H1 (cell line): ENCODE data around the gene CD300LB. TPM values are rescaled to one million over a fixed set of nuclear protein-coding genes. Genes with fewer than 3 reads are reported as not detected.

Experiments used
- polyA plus RNA-seq, 7 experiments: library from polyadenylated mRNA; depleted of rRNA in 3 of 7; stranded (reverse) in 5 of 7; unstranded in 2 of 7; fragments of >200 nt in 5 of 7; fragments of 200-250 nt in 2 of 7; gene quantifications; 1 replicate in 5 of 7; 2 replicates in 1 of 7; 4 replicates in 1 of 7; pipeline versions ENCODE4 v1.2.1 to v1.2.3, GENCODE V29; 2011 to 2013; ENCODE audit warnings: missing spikeins in 2 of 7, mixed read lengths in 2 of 7
- total RNA-seq: library from RNA; stranded (reverse); fragmentation: NEBNext Ultra II Directional; extraction: Animal tissue kit (Norgen Biotek cat#: 25700); gene quantifications from 2 replicates; pipeline ENCODE4 v1.2.1, GENCODE V29; 2021
- TF ChIP-seq, protein P1 (sequence below): fragments of 300-600 bp; sonication (generic); IDR thresholded peaks from 2 replicates; pipeline ENCODE4 v1.7.1; 2012; ENCODE audit warnings: low read length, moderate library complexity, mild to moderate bottlenecking, inconsistent platforms; ENCODE audit not compliant: insufficient replicate concordance

Gene CD300LB
- total and polyA plus RNA-seq, 2 of the 8 experiments (the other 6 are each of a cell fraction or from before 2014, with no cell fraction given) = not detected

DNA sequence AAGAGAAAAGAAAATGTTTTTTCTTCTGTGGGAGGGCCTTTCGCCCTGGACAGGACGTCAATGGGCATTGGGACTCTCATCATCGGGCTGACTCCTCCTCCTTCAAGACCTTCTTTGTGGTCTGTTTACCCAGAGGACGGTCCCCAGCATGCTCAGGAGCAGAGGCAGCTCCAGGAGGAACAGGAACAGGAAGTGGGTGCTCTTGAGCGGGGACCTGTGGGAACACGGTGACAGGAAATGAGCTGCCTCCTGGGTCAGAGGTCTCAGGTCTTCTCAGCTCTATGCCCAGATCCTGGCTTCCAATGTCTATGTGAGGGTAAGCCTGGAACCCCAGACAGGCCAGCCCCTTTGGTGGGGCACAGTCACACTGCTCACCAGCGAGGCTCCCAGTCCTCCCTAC, 48.6 kb upstream of the CD300LB start (continued):
- TF ChIP-seq, protein P1, sequence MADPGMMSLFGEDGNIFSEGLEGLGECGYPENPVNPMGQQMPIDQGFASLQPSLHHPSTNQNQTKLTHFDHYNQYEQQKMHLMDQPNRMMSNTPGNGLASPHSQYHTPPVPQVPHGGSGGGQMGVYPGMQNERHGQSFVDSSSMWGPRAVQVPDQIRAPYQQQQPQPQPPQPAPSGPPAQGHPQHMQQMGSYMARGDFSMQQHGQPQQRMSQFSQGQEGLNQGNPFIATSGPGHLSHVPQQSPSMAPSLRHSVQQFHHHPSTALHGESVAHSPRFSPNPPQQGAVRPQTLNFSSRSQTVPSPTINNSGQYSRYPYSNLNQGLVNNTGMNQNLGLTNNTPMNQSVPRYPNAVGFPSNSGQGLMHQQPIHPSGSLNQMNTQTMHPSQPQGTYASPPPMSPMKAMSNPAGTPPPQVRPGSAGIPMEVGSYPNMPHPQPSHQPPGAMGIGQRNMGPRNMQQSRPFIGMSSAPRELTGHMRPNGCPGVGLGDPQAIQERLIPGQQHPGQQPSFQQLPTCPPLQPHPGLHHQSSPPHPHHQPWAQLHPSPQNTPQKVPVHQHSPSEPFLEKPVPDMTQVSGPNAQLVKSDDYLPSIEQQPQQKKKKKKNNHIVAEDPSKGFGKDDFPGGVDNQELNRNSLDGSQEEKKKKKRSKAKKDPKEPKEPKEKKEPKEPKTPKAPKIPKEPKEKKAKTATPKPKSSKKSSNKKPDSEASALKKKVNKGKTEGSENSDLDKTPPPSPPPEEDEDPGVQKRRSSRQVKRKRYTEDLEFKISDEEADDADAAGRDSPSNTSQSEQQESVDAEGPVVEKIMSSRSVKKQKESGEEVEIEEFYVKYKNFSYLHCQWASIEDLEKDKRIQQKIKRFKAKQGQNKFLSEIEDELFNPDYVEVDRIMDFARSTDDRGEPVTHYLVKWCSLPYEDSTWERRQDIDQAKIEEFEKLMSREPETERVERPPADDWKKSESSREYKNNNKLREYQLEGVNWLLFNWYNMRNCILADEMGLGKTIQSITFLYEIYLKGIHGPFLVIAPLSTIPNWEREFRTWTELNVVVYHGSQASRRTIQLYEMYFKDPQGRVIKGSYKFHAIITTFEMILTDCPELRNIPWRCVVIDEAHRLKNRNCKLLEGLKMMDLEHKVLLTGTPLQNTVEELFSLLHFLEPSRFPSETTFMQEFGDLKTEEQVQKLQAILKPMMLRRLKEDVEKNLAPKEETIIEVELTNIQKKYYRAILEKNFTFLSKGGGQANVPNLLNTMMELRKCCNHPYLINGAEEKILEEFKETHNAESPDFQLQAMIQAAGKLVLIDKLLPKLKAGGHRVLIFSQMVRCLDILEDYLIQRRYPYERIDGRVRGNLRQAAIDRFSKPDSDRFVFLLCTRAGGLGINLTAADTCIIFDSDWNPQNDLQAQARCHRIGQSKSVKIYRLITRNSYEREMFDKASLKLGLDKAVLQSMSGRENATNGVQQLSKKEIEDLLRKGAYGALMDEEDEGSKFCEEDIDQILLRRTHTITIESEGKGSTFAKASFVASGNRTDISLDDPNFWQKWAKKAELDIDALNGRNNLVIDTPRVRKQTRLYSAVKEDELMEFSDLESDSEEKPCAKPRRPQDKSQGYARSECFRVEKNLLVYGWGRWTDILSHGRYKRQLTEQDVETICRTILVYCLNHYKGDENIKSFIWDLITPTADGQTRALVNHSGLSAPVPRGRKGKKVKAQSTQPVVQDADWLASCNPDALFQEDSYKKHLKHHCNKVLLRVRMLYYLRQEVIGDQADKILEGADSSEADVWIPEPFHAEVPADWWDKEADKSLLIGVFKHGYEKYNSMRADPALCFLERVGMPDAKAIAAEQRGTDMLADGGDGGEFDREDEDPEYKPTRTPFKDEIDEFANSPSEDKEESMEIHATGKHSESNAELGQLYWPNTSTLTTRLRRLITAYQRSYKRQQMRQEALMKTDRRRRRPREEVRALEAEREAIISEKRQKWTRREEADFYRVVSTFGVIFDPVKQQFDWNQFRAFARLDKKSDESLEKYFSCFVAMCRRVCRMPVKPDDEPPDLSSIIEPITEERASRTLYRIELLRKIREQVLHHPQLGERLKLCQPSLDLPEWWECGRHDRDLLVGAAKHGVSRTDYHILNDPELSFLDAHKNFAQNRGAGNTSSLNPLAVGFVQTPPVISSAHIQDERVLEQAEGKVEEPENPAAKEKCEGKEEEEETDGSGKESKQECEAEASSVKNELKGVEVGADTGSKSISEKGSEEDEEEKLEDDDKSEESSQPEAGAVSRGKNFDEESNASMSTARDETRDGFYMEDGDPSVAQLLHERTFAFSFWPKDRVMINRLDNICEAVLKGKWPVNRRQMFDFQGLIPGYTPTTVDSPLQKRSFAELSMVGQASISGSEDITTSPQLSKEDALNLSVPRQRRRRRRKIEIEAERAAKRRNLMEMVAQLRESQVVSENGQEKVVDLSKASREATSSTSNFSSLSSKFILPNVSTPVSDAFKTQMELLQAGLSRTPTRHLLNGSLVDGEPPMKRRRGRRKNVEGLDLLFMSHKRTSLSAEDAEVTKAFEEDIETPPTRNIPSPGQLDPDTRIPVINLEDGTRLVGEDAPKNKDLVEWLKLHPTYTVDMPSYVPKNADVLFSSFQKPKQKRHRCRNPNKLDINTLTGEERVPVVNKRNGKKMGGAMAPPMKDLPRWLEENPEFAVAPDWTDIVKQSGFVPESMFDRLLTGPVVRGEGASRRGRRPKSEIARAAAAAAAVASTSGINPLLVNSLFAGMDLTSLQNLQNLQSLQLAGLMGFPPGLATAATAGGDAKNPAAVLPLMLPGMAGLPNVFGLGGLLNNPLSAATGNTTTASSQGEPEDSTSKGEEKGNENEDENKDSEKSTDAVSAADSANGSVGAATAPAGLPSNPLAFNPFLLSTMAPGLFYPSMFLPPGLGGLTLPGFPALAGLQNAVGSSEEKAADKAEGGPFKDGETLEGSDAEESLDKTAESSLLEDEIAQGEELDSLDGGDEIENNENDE = no peak
- TF ChIP-seq, all 59 proteins: peak for 0
